Ramos (cell line): ENCODE measurements around the gene MISP.
"Not testable (repeated sequence)": the region's sequence is repeated elsewhere in the genome, so short reads cannot be mapped to it uniquely, and the experiment has no call there.

Source experiments
- in situ Hi-C: fragments of 300-500 bp; cut with MboI; formaldehyde crosslinking; loops from one replicate; pipeline ENCODE4 v1.14.3; 2022; ENCODE audit warnings: low sequenced_read_pairs; ENCODE audit not compliant: unreplicated experiment

Gene MISP

DNA sequence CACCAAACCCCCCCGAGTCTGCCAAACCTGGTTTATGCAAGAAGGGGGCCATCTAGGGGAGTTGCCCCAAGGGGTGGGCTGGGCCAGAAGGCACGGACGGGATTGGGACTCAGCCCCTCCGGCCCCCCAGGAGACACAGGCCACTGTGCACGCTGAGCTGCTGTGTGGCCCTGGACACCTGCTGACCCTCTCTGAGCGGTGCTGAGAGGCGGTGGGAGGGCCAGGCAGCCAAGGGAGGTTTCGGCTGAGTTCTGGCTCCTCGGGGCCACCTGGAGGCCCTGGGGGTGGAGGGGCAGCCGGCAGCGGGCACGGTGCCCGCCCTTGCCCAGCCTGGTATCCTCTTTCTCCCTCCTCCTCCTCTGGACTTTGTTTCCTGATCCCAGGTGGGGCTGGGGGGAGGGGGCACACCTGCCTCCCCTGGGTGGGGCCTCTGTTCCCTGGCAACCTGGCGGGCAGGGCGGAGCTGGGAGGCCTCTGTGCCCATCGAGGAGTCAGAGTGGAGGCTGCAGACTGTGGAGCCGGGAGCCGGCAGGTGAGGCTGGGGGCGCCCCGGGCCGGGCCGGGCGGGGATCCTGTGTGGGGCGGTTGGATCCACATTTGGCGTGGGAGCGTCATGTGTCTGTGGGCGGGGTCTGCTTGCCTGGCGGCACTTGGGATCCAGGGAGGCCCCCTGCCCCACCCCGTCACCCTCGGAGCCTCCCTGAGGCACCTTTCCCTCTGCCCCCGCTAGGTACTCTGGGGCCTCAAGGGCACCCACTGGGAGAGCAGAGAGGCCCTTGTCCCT, at the start of gene MISP:
MISP (plus strand) TSS at position 473 of the 784 bp plus-strand sequence. CDS start 5,835 bp downstream, outside the sequence.
- in situ Hi-C loops, result no loop called here

- in situ Hi-C loops, result not testable (repeated sequence)
Observed at GRCh38 chr19:702847-703246, 48.1 kb upstream of the MISP start.

DNA sequence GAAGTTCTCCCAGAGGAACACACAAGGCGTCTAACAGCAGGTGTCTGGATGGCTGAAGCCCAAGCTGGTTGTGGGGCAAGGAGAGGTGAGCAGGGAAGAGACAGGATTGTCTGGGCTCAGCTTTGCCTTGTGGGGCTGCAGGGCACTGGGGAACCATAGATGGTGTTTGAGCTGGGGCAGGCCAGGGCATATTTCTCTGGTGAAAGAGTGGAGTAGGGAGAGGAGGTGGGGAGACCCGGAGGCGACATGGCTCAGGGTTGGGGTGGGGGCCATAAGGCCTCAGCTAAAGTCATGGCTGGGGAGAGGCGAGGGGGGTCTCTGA, 47.6 kb upstream of the MISP start:
- in situ Hi-C loops, result no loop called here

- in situ Hi-C loops, result no loop called here
Observed at GRCh38 chr19:703651-704446, 47.1 kb upstream of the MISP start.

GRCh38 chr19:704447-704741, 46.5 kb upstream of the MISP start:
- in situ Hi-C loops, result no loop called here

DNA sequence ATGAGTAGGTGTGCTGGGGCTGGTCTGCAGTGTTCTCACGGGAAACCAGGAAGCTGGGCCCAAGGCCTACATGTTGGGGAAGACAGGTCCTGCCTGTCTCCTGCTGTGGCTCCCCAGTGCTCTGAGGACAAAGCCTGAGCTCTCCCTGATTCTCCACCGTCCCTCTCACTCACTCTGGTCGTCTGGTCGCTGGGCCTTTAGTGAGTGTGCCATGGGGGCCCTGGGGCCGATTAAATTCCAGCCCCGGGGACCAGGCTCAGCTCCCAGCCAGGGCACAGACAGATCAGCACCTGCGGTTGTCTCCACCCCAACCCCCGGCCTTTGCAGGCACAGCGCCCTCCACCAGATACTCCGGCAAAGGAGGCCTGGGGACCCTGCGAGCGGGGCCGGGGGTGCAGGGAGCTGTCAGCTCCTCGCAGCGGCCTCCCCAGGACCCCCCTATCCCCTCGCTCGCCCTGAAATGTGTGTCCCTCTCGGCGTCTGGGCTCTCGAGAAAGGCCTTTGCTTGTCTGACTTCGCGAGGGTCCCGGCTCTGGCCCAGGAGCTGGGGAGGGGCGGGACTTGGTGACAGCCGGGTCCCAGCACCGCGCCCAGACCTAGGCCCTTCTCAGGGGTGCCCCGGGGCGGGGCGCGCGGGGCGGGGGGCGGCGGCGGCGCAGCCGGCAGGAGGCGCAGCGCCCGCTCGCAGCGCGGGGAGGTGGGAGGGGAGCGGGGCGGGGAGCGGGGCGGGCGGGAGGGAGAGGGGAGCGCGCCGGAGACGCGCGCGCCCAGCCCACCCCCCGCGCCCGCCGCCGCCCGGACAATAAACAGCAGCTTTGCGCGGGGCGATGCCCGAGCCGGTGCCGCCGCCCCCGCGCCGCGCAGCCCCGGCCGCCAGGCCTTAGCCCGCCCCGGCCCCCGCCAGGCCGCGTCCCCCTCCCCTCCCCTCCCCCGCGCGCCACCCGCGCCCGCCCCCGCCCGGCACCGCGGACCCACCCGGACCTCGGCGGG, 42.5 kb upstream of the MISP start, which contains the start of gene PALM:
PALM (plus strand) TSS at position 782 of the 990 bp plus-strand sequence. CDS start 212 bp downstream, outside the sequence.
- in situ Hi-C loops, result no loop called here

- in situ Hi-C loops, result no loop called here
Observed at GRCh38 chr19:709196-709964, 41.5 kb upstream of the MISP start.

DNA sequence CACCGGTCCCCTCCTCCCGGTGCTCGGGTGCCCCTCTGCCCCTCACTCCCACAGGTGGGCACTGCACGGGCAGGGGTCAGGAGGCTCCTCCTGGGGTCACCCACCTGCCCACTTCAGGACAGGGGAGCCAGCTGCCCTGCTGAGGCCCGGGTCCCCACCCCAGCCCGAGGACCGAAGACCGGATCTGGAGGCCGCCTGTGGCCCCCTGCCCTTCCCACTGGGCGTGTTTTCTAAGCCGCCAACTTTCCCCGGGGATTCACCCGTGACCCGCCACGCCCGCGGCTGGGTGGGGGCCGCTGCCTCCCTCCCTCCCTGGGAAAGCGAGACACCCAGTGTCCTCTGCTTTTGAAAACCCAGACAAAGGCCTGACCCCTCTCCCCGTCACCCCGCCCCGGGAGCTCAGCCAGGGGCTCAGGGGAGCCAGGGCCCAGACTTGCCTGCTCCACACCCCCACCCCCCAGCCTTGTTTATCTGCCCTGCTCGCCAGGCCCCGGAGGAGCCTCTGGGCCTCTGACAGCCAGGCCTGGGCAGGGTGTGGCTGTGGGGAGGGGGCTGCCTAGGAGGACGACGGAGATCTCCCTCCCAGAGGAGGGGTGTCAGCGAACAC, 40.8 kb upstream of the MISP start:
- in situ Hi-C loops, result no loop called here

- in situ Hi-C loops, result no loop called here
Observed at GRCh38 chr19:710767-711166, 40.1 kb upstream of the MISP start.

DNA sequence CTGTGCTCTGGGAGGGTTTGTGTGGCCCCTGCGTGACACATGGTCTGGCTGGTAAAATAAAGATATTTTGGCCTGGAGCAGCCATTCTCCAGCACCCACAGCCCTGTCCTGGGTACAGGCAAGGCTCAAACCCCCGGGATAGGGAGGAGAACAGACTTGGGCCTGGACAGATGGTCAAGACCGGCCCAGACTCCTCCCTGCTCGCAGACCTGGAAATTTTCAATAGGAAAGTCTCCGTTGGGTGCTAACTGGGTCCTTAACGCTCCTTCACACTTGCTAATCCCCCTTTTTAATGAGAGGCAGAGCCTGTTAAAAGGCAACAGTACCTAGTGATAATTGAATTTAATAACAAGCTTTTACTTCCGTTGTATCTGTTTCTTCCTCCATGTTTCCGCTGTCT, 39.7 kb upstream of the MISP start:
- in situ Hi-C loops, result no loop called here

GRCh38 chr19:715347-715746, 35.6 kb upstream of the MISP start:
- in situ Hi-C loops, result no loop called here

DNA sequence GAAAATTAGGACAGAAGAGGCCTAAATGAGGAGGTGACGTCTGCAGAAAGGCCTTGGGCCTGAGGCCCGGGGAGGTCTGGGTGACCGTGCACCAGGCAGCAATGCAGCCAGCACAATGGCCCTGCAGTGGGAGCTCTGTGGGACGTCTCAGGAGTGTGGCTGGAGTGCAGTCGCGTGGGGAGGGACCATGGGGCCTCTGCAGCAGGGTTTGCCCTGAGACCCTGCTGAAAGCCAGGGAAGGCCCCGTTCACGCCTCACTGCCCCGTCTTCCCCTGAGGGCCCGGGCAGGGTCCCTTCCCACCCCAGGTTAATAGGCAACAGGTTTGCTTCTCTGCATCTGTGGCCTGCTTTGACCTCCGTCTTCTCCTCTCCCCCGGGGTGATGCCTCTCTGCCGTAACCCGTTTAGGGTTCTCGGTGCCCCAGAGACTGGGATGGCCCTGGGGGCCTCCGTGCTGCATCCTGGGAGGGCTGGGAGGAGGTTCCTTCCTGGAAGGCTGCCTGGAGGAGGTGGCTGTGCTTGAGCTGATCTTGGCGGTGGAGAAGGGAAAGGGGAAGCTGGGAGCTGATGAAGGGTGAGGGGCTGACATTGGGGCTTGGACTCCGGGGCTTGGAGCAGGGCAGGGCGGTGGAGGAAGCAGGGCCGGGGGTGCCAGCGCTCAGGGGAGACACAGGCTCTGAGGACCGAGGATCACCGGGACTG, 32.5 kb upstream of the MISP start:
- in situ Hi-C loops, result no loop called here

GRCh38 chr19:718991-719512, 31.9 kb upstream of the MISP start:
- in situ Hi-C loops, result no loop called here

GRCh38 chr19:719636-720344, 31.1 kb upstream of the MISP start:
- in situ Hi-C loops, result no loop called here

GRCh38 chr19:720345-721160, 30.4 kb upstream of the MISP start:
- in situ Hi-C loops, result no loop called here

DNA sequence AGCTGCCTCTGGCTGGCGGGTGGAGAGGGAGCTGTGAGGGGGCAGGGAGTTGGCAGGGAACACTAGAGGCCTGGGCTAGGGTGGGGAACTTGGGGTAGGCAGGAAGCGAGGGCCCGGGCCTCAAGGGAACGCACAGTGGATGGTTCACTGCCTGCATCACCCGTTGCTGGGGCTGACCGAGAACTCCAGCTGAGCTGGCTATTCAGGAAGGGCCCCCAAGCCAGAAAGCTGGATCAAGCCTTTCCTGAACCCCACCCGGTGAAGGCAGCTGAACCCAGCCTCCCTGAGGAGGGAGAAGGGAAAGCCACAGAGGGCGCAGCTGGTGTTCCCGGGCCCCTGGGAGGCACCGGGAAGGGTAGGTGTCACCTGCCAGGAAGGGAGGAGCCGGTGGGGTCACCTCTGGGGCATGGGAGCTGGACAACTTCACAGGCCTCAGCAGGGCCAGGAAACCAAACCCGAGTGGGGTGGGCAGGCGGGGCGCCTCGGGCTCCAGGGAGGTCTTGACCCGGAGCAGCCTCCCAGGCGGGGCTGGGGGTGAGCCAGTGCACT, 28.3 kb upstream of the MISP start:
- in situ Hi-C loops, result no loop called here

DNA sequence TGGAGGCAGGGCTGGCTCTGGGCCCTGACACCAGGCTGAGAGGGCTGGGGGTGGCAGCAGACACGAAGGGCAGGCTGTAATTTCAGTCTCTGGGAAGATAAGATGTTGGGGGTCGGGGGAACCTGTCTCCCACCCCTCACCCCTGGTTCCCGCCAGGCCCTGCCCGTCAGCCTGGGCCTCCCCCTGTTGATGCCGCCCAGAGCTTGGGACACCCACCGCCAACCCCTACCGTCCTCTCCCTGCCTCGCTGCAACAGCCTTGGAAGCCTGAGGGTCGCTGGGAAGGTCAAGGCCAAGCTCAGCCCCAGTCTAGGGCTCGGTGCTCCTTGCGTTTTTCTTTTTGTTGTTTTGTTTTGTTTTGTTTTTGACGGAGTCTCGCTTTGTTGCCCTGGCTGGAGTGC, 27.7 kb upstream of the MISP start:
- in situ Hi-C loops, result no loop called here
